VCaP (cell line): ENCODE measurements around the gene EYA4.

ENCODE experiments used
- H3K27ac ChIP-seq: fragments of 450-650 bp; 2 replicates; pipeline ENCODE4 v1.5.1; 2017
- CTCF ChIP-seq: fragments of 450-650 bp; conservative IDR thresholded peaks from 2 replicates; pipeline ENCODE4 v1.5.1; 2017; ENCODE audit warnings: mild to moderate bottlenecking, moderate library complexity

Gene EYA4

GRCh38 chr6:133205304-133205703 is 35.9 kb upstream of the EYA4 start:
- TF ChIP-seq CTCF: no peak
- H3K27ac ChIP-seq: no peak overlapping the region

DNA sequence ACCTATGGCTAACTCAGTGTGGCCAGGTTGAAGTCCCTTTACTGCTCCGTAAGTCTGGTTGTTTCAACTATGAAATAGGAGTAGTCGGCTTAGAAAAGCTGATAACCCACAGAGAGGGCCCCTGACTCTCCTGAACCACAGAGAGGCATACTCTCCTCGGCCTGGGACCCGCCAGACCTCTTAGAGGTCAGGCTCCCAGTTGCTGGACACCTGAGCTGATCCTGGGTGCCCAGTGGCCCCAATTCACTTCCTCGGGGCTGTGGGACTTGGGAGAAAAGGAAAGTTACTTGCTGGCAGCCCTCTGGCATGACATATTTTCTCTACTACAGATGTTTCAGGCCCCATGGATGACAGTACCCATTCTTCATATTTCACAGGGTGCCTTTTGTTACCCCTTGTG is 34.2 kb upstream of the EYA4 start:
- TF ChIP-seq CTCF: no peak
- no peak overlapping the region for H3K27ac ChIP-seq

DNA sequence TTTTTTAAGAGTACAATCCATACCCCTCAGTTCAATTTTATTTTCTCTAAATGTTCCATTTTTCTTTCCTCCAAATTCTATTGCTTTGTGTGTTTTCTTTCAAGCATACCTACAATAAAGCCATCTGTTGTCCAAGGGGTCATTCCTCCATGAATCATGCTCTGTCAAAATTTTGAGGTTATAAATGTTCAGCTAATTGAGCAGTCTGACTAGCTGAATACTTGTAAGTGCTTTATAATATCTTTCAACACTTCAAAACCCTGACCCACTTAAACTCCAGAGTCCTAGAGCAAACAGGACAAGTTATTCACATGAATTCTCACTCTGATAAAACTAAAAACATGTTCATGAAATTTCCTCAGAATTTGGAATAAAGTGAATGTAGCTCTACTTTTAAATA is 33.4 kb upstream of the EYA4 start:
- no peak overlapping the region for H3K27ac ChIP-seq

DNA sequence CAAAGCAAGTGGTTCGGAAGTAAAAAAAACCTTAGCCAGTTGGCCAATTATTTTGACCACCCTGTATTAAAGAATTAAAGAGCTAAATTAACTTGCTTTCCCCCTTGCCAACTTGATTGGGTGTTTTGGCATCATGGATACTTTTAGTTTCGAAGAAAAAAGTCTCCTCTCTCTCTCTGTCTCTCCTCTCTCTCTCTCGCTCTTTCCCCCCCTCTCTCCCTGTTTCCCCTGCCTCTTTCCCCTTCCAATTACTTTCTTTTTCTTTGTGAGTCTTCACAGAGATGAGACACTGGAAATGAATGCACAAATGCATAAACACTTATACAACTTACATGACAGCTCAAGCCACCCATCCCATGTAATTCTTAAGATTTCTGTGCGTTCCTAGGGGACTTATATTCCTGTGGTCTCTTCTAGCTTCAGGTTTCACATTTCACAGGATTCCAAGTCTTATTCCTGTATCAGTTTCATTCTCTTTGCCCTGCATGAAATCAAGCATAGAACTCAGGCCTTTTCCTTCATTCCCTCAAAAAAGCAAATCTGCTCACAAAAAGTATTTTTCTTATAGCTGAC is 32.9 kb upstream of the EYA4 start:
- H3K27ac ChIP-seq: no peak overlapping the region
- TF ChIP-seq CTCF: no peak

More for the DNA sequence above, 33.4 kb upstream of the EYA4 start:
- no peak for TF ChIP-seq CTCF

DNA sequence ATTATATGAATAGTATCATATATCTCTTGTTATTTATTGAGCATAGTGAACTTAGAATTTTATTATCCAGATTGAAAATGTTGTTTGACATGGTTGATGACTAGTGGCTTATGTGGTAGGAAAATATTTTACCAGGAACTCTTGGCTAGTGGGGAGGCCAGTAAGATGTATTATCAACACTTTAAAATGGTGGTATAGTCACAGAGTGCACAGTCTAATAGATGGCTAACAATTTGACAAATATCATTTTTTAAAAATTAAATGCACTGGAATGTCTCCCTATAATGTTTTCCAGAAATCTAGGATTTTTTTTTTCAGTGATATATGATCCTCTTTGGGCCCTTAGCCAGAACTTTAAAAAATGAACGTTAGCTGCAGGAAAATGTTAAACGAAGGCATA is 26.9 kb upstream of the EYA4 start:
- no peak for TF ChIP-seq CTCF
- H3K27ac ChIP-seq: no peak overlapping the region

GRCh38 chr6:133218852-133219251 is 22.3 kb upstream of the EYA4 start:
- no peak for TF ChIP-seq CTCF
- no peak overlapping the region for H3K27ac ChIP-seq

- no peak for TF ChIP-seq CTCF
Measured at GRCh38 chr6:133223452-133224029, 17.6 kb upstream of the EYA4 start.

More at GRCh38 chr6:133223452-133224029, 17.6 kb upstream of the EYA4 start:
- H3K27ac ChIP-seq: no peak overlapping the region
